ENCODE data around the gene WAPL.

DNA sequence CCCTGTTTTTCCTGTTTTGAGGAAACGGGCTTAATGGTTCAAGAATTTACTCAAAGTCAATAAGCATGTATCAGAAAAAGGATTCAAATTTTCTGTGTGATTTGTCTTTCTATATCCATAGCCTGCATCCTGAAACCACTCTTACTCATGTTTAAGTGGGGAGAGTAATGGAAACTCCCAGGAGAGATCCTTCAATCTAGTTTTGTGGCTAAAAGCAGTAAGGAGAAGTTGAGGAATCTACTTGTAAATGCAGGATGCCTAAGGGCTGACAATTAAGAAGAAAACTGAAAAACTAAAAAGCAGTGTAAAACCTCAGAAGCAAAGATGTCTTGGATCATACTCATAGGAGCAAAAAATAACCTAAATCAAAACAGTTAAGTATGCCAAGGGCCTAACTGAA is 86.9 kb downstream of the WAPL start:
- TF ChIP-seq POLR2A (IDR thresholded peaks at IDR 0.05) (no peak), CTCF (IDR thresholded peaks at IDR 0.05) (no peak)
